BE2C (cell line): ENCODE results near the gene MYO18B.

Experiments
- DNase-seq: peaks from one replicate; pipeline ENCODE4 v3.0.0-alpha.2; 2020
- H3K27me3 ChIP-seq: fragments of 250-450 bp; sonication (Bioruptor Pico); 2 replicates; pipeline ENCODE4 v1.5.1; 2020; ENCODE audit warnings: mild to moderate bottlenecking
- H3K36me3 ChIP-seq: fragments of 250-450 bp; sonication (Bioruptor Pico); 2 replicates; pipeline ENCODE4 v1.5.1; 2020; ENCODE audit warnings: mild to moderate bottlenecking
- H3K4me1 ChIP-seq: fragments of 250-450 bp; sonication (Bioruptor Pico); 2 replicates; pipeline ENCODE4 v1.5.1; 2020
- H3K4me3 ChIP-seq: 2 replicates; pipeline ENCODE4 v1.5.1; 2011; ENCODE audit warnings: low read depth, low read length
- H3K9me3 ChIP-seq: fragments of 250-450 bp; sonication (Bioruptor Pico); 2 replicates; pipeline ENCODE4 v1.5.1; 2020
- CTCF ChIP-seq: IDR thresholded peaks from 2 replicates; pipeline ENCODE4 v1.5.1; 2012; ENCODE audit warnings: mild to moderate bottlenecking, low read depth, low read length

Gene MYO18B

GRCh38 chr22:25777411-25777810 lies 35.4 kb downstream of the MYO18B start:
- no peak for TF ChIP-seq CTCF
- Histone ChIP-seq H3K36me3 (no peaks in the 10 kb centered on the region), H3K4me1 (peaks cover 36% of the 10 kb centered on the region), H3K9me3 (no peaks in the 10 kb centered on the region; the same call in 1 of the 2 replicates), H3K27me3 (no peaks in the 10 kb centered on the region), H3K4me3 (no peak overlapping the region)
- DNase-seq, result no peak

DNA sequence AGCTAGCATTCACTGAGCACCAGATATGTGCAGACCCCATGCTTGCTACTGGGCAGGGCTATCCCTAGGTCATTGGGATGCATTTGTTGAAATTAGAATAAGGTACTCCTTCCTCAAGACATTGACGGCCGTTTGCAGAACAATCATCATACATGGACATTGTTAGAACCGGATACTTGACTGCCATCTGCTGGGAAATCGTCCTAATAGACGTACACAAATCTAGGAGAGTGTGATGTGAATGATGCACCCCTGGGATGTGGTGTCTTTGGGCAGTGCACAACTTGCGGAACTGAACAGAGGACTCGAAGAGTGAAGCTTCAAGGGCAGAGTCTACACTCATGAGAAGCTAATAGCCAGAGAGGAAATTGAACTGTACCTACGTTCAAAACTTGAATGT lies 35.9 kb downstream of the MYO18B start:
- Histone ChIP-seq H3K27me3 (no peaks in the 10 kb centered on the region), H3K36me3 (no peaks in the 10 kb centered on the region), H3K9me3 (no peaks in the 10 kb centered on the region; the same call in 1 of the 2 replicates), H3K4me3 (no peak overlapping the region), H3K4me1 (peaks cover 36% of the 10 kb centered on the region)
- peak; percentile 63 for TF ChIP-seq CTCF
- peak; percentile 67 for DNase-seq

DNA sequence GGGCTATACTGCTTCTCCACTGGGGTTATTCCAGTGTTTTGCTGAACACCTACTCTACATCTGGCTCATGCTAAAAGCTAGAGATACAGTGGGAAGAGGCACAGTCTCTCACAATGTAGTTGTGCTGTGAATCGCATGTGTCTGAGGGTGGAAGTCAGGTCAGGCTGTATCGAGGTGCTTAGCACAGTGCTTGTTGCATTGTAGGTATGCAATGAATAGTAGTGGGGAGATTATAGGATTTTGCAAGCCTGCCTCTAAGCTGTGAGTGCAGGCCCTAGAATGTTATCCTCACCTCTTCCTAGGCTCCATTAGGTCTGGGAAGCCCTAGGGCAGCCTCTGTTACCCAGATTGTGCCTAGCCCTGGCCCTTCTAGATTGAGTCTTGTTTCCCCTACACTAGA lies 37.4 kb downstream of the MYO18B start:
- no peak for TF ChIP-seq CTCF
- Histone ChIP-seq H3K27me3 (no peaks in the 10 kb centered on the region), H3K4me1 (peaks cover 36% of the 10 kb centered on the region), H3K36me3 (no peaks in the 10 kb centered on the region), H3K4me3 (no peak overlapping the region), H3K9me3 (no peaks in the 10 kb centered on the region; the same call in 1 of the 2 replicates)
- DNase-seq, result no peak

DNA sequence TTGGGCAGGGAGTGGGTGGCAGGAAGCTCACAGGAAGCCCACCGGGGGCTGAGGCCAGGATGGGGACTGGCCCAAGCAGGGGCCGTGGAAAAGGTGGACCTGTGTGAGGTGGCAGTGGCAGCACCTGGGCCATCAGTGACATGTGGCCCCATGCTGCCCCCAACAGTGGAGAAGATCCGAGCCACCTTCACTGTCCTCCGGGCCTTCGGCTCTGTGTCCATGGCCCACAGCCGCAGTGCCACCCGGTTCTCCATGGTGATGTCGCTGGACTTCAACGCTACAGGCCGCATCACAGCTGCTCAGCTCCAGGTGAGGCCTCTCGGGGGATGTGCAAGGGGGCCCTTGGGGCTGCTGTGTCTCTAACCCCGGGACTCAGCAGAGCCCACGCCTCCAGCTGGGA lies 37.9 kb downstream of the MYO18B start:
- Histone ChIP-seq H3K4me3 (no peak overlapping the region), H3K27me3 (no peaks in the 10 kb centered on the region), H3K36me3 (no peaks in the 10 kb centered on the region), H3K4me1 (peaks cover 34% of the 10 kb centered on the region), H3K9me3 (no peaks in the 10 kb centered on the region; the same call in 1 of the 2 replicates)
- TF ChIP-seq CTCF, result no peak
- no peak for DNase-seq

- no peaks in the 10 kb centered on the region for H3K27me3 ChIP-seq
- DNase-seq, result peak; percentile 85
- H3K4me1 ChIP-seq, result peaks cover 28% of the 10 kb centered on the region
- H3K36me3 ChIP-seq, result no peaks in the 10 kb centered on the region
- TF ChIP-seq CTCF, result 0 out of 2 replicates have a peak, but pooled peaks have one; percentile 11
- no peaks in the 10 kb centered on the region; the same call in 1 of the 2 replicates for H3K9me3 ChIP-seq
- no peak overlapping the region for H3K4me3 ChIP-seq
Measured at GRCh38 chr22:25780673-25781072, 38.7 kb downstream of the MYO18B start.

GRCh38 chr22:25781801-25782200 lies 39.8 kb downstream of the MYO18B start:
- Histone ChIP-seq H3K27me3 (no peaks in the 10 kb centered on the region), H3K4me1 (peaks cover 27% of the 10 kb centered on the region), H3K9me3 (no peaks in the 10 kb centered on the region; the same call in 1 of the 2 replicates), H3K4me3 (no peak overlapping the region), H3K36me3 (no peaks in the 10 kb centered on the region)
- TF ChIP-seq CTCF, result no peak
- DNase-seq, result no peak
